ENCODE measurements around the gene RNF114.

DNA sequence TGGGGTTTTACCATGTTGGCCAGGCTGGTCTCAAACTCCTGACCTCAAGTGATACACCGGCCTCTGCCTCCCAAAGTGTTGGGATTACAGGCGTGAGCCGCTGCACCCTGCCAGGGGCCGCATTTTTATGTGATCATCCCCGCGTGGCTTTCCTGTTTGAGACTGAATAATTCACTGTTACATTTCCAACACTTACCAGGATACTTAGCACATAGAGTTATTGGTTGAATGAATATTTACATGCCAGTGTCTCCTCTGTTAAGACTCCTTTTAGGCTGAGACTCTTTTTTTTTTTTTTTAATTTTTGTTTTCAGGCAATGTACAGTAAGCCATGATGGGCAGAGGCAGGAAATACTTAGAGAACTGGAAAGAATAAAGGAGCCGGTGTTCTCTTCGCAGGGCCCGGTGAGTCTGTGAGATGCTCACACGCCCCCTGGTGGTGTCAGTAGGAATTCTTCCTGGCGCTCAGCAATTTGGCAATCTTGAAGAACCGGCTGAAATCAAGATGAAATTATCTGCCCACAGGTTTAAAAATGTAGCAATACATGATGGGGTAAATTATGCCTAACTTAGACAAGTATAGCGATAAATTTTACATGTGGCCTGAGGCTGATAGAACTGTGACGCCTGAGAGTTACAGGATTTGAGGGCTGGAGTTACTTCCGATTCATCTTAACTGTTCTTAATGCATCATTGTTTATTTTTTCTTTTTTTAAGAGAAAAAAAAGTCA lies 7.6 kb upstream of the RNF114 start:
- TF ChIP-seq, protein P1, sequence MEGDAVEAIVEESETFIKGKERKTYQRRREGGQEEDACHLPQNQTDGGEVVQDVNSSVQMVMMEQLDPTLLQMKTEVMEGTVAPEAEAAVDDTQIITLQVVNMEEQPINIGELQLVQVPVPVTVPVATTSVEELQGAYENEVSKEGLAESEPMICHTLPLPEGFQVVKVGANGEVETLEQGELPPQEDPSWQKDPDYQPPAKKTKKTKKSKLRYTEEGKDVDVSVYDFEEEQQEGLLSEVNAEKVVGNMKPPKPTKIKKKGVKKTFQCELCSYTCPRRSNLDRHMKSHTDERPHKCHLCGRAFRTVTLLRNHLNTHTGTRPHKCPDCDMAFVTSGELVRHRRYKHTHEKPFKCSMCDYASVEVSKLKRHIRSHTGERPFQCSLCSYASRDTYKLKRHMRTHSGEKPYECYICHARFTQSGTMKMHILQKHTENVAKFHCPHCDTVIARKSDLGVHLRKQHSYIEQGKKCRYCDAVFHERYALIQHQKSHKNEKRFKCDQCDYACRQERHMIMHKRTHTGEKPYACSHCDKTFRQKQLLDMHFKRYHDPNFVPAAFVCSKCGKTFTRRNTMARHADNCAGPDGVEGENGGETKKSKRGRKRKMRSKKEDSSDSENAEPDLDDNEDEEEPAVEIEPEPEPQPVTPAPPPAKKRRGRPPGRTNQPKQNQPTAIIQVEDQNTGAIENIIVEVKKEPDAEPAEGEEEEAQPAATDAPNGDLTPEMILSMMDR (IDR thresholded peaks at IDR 0.05; ENCODE audit: low read depth, low read length, poor library complexity, severe bottlenecking), result peak; percentile 93
- TF ChIP-seq EZH2phosphoT487 (IDR thresholded peaks at IDR 0.05; ENCODE audit: borderline replicate concordance, low read length), result no peak

All from DOHH2 (cell line).